Activated naive CD4-positive, alpha-beta T cell treated with anti-CD3 and anti-CD28 coated beads, Interleukin-2, amount 50 U/mL, for 16 hours (primary cell): ENCODE measurements around the gene TBR1.

Experiments used
- DNase-seq: peaks from one replicate; pipeline ENCODE4 v3.0.0-alpha.2; 2020

The TBR1 gene

GRCh38 chr2:161415034-161415986, 787 bp upstream of the TBR1 start:
- no peak for DNase-seq

GRCh38 chr2:161416708-161417437, 776 bp downstream of the TBR1 start:
- no peak for DNase-seq

GRCh38 chr2:161417438-161418274, 1.6 kb downstream of the TBR1 start:
- DNase-seq, result no peak

- no peak for DNase-seq
These were observed 2.2 kb downstream of the TBR1 start for GRCh38 chr2:161418275-161418714.

- DNase-seq, result no peak
These were observed 2.9 kb downstream of the TBR1 start for GRCh38 chr2:161418715-161419637.

GRCh38 chr2:161419638-161420190, 3.6 kb downstream of the TBR1 start:
- no peak for DNase-seq

- DNase-seq, result no peak
These were observed 4.4 kb downstream of the TBR1 start for GRCh38 chr2:161420406-161421074.

GRCh38 chr2:161421686-161422085, 5.6 kb downstream of the TBR1 start:
- no peak for DNase-seq

GRCh38 chr2:161422816-161423403, 6.8 kb downstream of the TBR1 start:
- DNase-seq, result no peak

GRCh38 chr2:161423421-161424393, 7.6 kb downstream of the TBR1 start:
- no peak for DNase-seq

- DNase-seq, result no peak
These were observed 8.3 kb downstream of the TBR1 start for GRCh38 chr2:161424394-161424769.

GRCh38 chr2:161424891-161425727, 9.0 kb downstream of the TBR1 start:
- no peak for DNase-seq

- no peak for DNase-seq
These were observed 9.8 kb downstream of the TBR1 start for GRCh38 chr2:161425728-161426454.

GRCh38 chr2:161426455-161426921, 10.4 kb downstream of the TBR1 start:
- DNase-seq, result no peak

GRCh38 chr2:161426922-161427663, 11.0 kb downstream of the TBR1 start:
- no peak for DNase-seq

GRCh38 chr2:161427664-161428587, 11.8 kb downstream of the TBR1 start:
- no peak for DNase-seq
